ENCODE data around the gene AURKB.
A peak's percentile ranks its signal among the peaks of the same experiment; 100 is the strongest.

The AURKB gene

DNA sequence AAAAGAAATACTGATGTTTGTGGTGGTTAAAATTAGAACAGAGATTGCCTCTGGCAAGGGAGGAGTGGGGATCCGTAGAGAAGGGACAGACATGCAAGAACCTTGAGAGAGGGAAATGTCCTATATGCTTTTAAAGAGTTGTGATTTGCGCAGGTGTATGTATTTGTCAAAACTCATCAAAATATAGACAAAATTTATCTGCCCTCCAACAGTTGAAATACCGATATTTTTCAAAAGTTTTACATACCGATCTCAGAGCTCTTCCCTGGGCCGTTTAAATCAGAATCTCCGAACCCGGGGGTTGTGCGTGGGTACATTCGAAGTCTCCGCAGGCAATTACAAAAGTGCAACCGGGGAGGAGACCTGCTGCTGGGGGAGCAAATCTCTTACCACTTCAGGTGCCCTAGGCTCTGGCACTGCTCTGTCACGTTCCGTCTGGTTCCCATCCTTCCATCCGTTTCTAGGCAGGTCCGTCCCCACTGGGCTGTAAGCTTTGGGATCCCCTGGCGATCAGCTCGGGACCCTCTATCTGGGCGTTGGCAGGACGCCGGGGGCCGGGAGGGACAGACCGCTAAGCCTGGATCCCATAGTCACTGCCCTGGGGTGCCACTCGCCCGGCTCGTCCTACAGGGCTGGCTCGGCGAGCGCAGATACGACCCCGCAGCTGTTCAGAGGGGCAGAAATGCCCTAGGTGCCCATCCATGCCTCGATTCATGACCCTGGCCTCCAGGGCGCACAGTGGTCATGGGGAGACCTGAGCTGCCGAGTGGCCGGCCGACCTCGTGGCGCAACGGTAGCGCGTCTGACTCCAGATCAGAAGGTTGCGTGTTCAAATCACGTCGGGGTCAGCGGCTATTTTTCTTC lies 24.6 kb downstream of the AURKB start:
- H3K4me3 ChIP-seq (ENCODE audit: control insufficient read depth in 1 of 7, extremely low read depth in 1 of 7, insufficient read depth in 4 of 7, low read depth in 2 of 7, low read length in 6 of 7) = peak overlapping the region; percentile 74 to 92 (median 80)
- peak overlapping the region; percentile 33 to 77 for H3K27ac ChIP-seq (ENCODE audit: insufficient read depth in 1 of 2, low read depth in 1 of 2, low read length in 2 of 2, poor library complexity in 1 of 2, severe bottlenecking in 2 of 2)
- ChIA-PET CTCF (interaction anchor here (0.5 to 2.8 kb wide), 9 partner anchors 8 to 92 kb away, joined by 3 to 13 read pairs (median 4); no protein-coding TSS in a partner anchor), POLR2A (interaction anchor here (0.6 to 6.2 kb wide), 10 partner anchors 9 to 66 kb away, joined by 3 to 56 read pairs (median 3); partner anchors contain the start of gene TMEM107)
- DNase-seq = peak; percentile 82 to 89 (median 87)
- H3K27me3 ChIP-seq (replicated peaks in 2 of 5; ENCODE audit: control insufficient read depth in 4 of 5, insufficient read depth in 5 of 5, low read length in 4 of 5) = no peaks in the 10 kb centered on the region
- WGBS (ENCODE audit: insufficient coverage) = under 1% methylated on average over 32 of the region's 44 CpGs
- H3K36me3 ChIP-seq (ENCODE audit: control insufficient read depth in 4 of 4, insufficient read depth in 4 of 4, low read length in 3 of 4) = no peaks in the 10 kb centered on the region
- H3K4me1 ChIP-seq (ENCODE audit: control extremely low read depth in 1 of 4, control insufficient read depth in 4 of 4, insufficient read depth in 4 of 4, low read length in 3 of 4) = peaks cover 12 to 35% (median 30%) of the 10 kb centered on the region in 4 experiments
- no peaks in the 10 kb centered on the region for H3K9me3 ChIP-seq (ENCODE audit: control extremely low read depth in 1 of 5, control insufficient read depth in 4 of 5, insufficient read depth in 2 of 5, low read depth in 1 of 5, low read length in 4 of 5)

DNA sequence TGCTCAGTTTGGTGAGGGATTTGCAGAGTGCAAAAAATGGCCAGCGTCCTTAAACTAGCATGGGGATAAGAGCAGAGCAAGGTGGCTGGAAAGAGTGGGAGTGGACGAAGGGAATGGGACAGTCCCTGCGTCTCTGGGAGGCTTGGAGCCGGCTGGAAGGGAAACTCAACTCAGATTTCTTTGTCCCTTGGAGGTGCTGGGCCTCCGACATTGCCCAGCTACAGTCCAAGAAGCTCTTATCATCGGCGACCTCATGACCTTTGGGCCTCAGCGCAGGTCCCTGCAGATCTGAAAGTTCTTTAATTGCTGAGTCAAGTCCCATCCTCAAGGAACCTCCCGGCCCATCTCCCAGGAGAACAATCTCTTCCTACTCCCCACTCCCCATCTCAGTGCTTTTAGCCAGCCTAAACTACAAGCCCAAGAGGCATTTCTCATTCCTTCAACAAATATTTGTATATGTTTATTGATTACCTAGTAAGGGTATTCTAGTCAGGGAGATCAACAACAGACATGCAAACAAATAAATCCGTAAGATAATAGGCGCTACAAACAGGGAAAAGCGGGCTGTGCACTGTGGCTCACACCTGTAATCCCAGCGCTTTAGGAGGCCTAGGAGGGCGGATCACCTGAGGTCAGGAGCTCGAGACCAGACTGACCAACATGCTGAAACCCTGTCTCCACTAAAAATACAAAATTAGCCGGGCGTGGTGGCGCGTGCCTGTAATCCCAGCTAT lies 33.2 kb downstream of the AURKB start:
- Histone ChIP-seq H3K4me3 (ENCODE audit: control insufficient read depth in 1 of 7, extremely low read depth in 1 of 7, insufficient read depth in 4 of 7, low read depth in 2 of 7, low read length in 6 of 7) (peak overlapping the region in 5 of 7 experiments; percentile 67 to 89 (median 79)), H3K9me3 (ENCODE audit: control extremely low read depth in 1 of 5, control insufficient read depth in 4 of 5, insufficient read depth in 2 of 5, low read depth in 1 of 5, low read length in 4 of 5) (no peaks in the 10 kb centered on the region), H3K36me3 (ENCODE audit: control insufficient read depth in 4 of 4, insufficient read depth in 4 of 4, low read length in 3 of 4) (no peaks in the 10 kb centered on the region), H3K4me1 (ENCODE audit: control extremely low read depth in 1 of 4, control insufficient read depth in 4 of 4, insufficient read depth in 4 of 4, low read length in 3 of 4) (peaks cover 8 to 42% (median 33%) of the 10 kb centered on the region in 4 experiments), H3K27me3 (replicated peaks in 2 of 5; ENCODE audit: control insufficient read depth in 4 of 5, insufficient read depth in 5 of 5, low read length in 4 of 5) (no peaks in the 10 kb centered on the region), H3K27ac (ENCODE audit: insufficient read depth in 1 of 2, low read depth in 1 of 2, low read length in 2 of 2, poor library complexity in 1 of 2, severe bottlenecking in 2 of 2) (peak overlapping the region in 1 of 2 experiments; percentile 81)
- ChIA-PET CTCF (interaction anchor here (1.0 to 1.5 kb wide), 2 partner anchors 16 to 46 kb away, joined by 3 to 4 read pairs; no protein-coding TSS in a partner anchor), POLR2A (interaction anchor here (0.8 to 1.2 kb wide), 4 partner anchors 9 to 46 kb away, joined by 3 to 5 read pairs (median 4); no protein-coding TSS in a partner anchor)
- 95% methylated on average over 12 of the region's 19 CpGs for WGBS (ENCODE audit: insufficient coverage)
- no peak for DNase-seq

DNA sequence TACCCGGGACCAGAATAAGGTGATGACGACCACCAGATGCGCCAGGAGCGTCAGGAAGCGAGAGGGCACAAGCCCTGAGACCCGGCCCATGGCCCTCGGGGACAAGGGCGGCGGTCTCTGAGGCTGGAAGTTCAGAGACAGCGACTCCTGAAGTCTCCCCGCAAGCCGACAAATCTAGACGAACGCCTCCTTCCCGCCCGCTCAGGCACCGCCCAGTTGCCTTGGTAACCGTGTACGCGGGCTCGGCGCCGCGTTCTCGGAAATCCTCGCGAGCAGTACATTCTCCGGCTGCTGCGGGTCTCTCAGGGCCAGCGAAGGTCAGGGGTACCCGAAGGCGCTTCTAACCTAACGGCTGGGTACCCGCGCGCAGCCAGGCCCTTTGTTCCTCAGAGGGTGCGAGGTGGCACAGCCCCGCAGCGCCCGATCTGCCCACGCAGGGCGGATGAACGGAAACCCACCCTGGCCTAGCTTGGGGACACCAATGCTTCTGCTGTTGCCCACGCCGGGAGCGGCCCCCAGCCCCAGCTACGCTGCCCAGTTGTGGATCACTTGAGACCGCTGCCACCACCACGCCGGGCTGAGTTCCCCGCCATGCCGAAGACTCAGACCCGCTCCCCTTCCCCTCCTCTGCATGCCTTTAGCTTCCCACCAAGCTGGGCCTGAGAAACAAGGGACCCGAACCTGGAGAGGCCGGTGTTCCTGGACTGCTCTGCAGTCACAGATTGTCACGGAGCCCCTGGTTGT lies 34.0 kb downstream of the AURKB start, which contains the start of gene TMEM107:
TMEM107 (minus strand) TSS at position 184 of the 744 bp plus-strand sequence; CDS start at position 90, 94 bp downstream.
- CTCF ChIA-PET = interaction anchor here (1.0 to 1.5 kb wide), 2 partner anchors 15 to 47 kb away, joined by 3 to 4 read pairs; no protein-coding TSS in a partner anchor
- POLR2A ChIA-PET = interaction anchor here (0.8 to 1.2 kb wide), 4 partner anchors 10 to 47 kb away, joined by 3 to 5 read pairs (median 4); no protein-coding TSS in a partner anchor
- H3K4me1 ChIP-seq (ENCODE audit: control extremely low read depth in 1 of 4, control insufficient read depth in 4 of 4, insufficient read depth in 4 of 4, low read length in 3 of 4) = peaks cover 8 to 47% (median 33%) of the 10 kb centered on the region in 4 experiments
- H3K4me3 ChIP-seq (ENCODE audit: control insufficient read depth in 1 of 7, extremely low read depth in 1 of 7, insufficient read depth in 4 of 7, low read depth in 2 of 7, low read length in 6 of 7) = peak within 1 kb of the TSS; percentile 41 to 89 (median 76)
- H3K9me3 ChIP-seq (ENCODE audit: control extremely low read depth in 1 of 5, control insufficient read depth in 4 of 5, insufficient read depth in 2 of 5, low read depth in 1 of 5, low read length in 4 of 5) = no peaks in the 10 kb centered on the region
- H3K27me3 ChIP-seq (replicated peaks in 2 of 5; ENCODE audit: control insufficient read depth in 4 of 5, insufficient read depth in 5 of 5, low read length in 4 of 5) = no peaks in the 10 kb centered on the region
- DNase-seq = peak; percentile 81 to 83 (median 82)
- H3K27ac ChIP-seq (ENCODE audit: insufficient read depth in 1 of 2, low read depth in 1 of 2, low read length in 2 of 2, poor library complexity in 1 of 2, severe bottlenecking in 2 of 2) = peak within 1 kb of the TSS; percentile 61 to 81
- no peaks in the 10 kb centered on the region for H3K36me3 ChIP-seq (ENCODE audit: control insufficient read depth in 4 of 4, insufficient read depth in 4 of 4, low read length in 3 of 4)
- 3% methylated on average over 56 of the region's 56 CpGs for WGBS (ENCODE audit: insufficient coverage)

DNA sequence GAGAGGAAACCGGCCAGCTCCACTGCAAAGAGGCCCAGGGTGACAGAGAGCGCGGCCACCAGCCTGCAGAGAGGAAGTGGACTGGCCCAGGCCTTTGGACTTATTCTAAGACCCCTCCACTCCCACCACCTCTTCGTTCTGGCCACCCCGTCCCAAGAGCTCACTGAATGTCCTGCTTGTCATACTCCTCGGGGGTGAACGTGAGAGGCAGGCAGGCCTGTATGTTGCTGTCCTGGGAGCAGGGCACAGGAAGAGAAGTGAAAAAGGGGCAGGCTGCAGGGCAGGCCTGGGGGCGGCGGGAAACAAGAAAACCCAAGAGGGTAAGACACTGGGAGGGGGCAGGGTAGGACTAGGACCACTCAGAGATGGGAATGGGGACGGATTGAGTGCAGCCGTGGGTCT lies 34.6 kb downstream of the AURKB start:
- Histone ChIP-seq H3K36me3 (ENCODE audit: control insufficient read depth in 4 of 4, insufficient read depth in 4 of 4, low read length in 3 of 4) (no peaks in the 10 kb centered on the region), H3K9me3 (ENCODE audit: control extremely low read depth in 1 of 5, control insufficient read depth in 4 of 5, insufficient read depth in 2 of 5, low read depth in 1 of 5, low read length in 4 of 5) (no peaks in the 10 kb centered on the region), H3K27me3 (replicated peaks in 2 of 5; ENCODE audit: control insufficient read depth in 4 of 5, insufficient read depth in 5 of 5, low read length in 4 of 5) (no peaks in the 10 kb centered on the region), H3K27ac (ENCODE audit: insufficient read depth in 1 of 2, low read depth in 1 of 2, low read length in 2 of 2, poor library complexity in 1 of 2, severe bottlenecking in 2 of 2) (peak overlapping the region; percentile 33 to 81), H3K4me1 (ENCODE audit: control extremely low read depth in 1 of 4, control insufficient read depth in 4 of 4, insufficient read depth in 4 of 4, low read length in 3 of 4) (peaks cover 8 to 47% (median 33%) of the 10 kb centered on the region in 4 experiments), H3K4me3 (ENCODE audit: control insufficient read depth in 1 of 7, extremely low read depth in 1 of 7, insufficient read depth in 4 of 7, low read depth in 2 of 7, low read length in 6 of 7) (peak overlapping the region; percentile 41 to 89 (median 76))
- WGBS (ENCODE audit: insufficient coverage) = 18% methylated on average over 10 of the region's 11 CpGs
- DNase-seq = no peak
- POLR2A ChIA-PET = interaction anchor here (0.9 to 1.2 kb wide), 3 partner anchors 10 to 47 kb away, joined by 3 to 5 read pairs (median 3); no protein-coding TSS in a partner anchor
- CTCF ChIA-PET = no interaction called here

DNA sequence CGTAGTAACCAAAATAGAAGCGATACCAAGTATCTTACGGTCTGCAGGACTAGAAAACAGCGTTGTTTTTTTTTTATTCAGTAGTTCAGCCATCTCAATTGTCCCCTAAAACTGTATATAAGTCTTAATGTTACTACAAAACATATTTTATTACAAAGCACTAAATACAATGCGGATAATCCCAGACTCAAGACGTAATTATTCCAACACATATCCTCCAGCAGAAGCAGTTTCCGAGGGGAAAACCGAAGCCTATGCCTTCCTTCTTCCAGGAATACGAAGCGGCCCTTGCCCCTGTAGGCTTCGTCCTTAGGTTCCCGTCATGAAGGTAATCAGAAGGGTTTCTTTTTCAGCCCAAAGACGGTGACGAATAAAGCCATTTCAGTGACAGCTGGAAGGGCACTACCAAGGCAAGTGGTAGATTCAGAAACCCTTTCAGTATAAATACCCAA lies 36.5 kb downstream of the AURKB start:
- WGBS (ENCODE audit: insufficient coverage) = 18% methylated on average over 7 of the region's 14 CpGs
- H3K36me3 ChIP-seq (ENCODE audit: control insufficient read depth in 4 of 4, insufficient read depth in 4 of 4, low read length in 3 of 4) = no peaks in the 10 kb centered on the region
- H3K4me1 ChIP-seq (ENCODE audit: control extremely low read depth in 1 of 4, control insufficient read depth in 4 of 4, insufficient read depth in 4 of 4, low read length in 3 of 4) = peaks cover 8 to 47% (median 33%) of the 10 kb centered on the region in 4 experiments
- H3K9me3 ChIP-seq (ENCODE audit: control extremely low read depth in 1 of 5, control insufficient read depth in 4 of 5, insufficient read depth in 2 of 5, low read depth in 1 of 5, low read length in 4 of 5) = no peaks in the 10 kb centered on the region
- no peak for DNase-seq
- H3K27ac ChIP-seq (ENCODE audit: insufficient read depth in 1 of 2, low read depth in 1 of 2, low read length in 2 of 2, poor library complexity in 1 of 2, severe bottlenecking in 2 of 2) = peak overlapping the region; percentile 100
- H3K4me3 ChIP-seq (ENCODE audit: control insufficient read depth in 1 of 7, extremely low read depth in 1 of 7, insufficient read depth in 4 of 7, low read depth in 2 of 7, low read length in 6 of 7) = peak overlapping the region in 6 of 7 experiments; percentile 63 to 97 (median 70)
- H3K27me3 ChIP-seq (replicated peaks in 2 of 5; ENCODE audit: control insufficient read depth in 4 of 5, insufficient read depth in 5 of 5, low read length in 4 of 5) = no peaks in the 10 kb centered on the region
- CTCF ChIA-PET = interaction anchor here (1.0 to 1.8 kb wide), 8 partner anchors 8 to 113 kb away, joined by 3 to 8 read pairs (median 4); no protein-coding TSS in a partner anchor
- POLR2A ChIA-PET = interaction anchor here (0.6 to 2.6 kb wide), 26 partner anchors 8 to 837 kb away, joined by 3 to 47 read pairs (median 4); partner anchors contain the start of genes BORCS6, CNTROB, CTC1 and HES7
